ENCODE measurements around the gene CRELD1.

CRELD1 gene

DNA sequence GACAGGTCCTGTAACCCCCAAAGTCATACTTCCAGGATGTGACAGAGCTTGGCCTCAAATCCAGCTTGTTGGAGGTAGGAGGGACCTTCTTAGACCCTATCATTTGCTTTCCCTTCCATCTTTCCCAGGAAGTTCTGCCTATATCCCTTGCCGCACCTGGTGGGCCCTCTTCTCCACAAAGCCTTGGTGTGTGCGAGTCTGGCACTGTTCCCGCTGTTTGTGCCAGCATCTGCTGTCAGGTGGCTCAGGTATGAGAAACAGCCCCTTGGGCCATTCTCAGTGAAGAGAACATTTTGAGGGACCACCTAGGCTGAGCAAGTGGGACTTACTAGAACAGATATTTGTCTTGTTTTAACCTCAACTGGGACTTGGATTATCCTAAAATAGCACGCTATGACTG is 29.7 kb upstream of the CRELD1 start:
- no peak for DNase-seq

DNA sequence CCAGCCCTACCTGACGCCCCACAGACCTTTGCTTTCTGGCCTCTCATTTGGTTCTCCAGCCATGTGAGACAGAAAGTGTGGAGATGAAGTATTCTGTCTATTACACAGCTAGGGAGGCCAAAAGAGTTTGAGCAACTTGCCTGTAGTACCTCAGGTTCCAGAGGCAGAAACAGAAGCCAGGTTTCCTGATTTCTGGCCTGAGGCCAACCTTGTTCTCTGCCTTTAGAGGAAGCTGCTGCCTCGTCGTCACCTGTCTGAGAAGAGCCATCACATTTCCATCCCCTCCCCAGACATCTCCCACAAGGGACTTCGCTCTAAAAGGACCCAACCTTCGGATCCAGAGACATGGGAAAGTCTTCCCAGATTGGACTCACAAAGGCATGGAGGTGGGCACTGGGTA is 27.2 kb upstream of the CRELD1 start:
- DNase-seq, result no peak

DNA sequence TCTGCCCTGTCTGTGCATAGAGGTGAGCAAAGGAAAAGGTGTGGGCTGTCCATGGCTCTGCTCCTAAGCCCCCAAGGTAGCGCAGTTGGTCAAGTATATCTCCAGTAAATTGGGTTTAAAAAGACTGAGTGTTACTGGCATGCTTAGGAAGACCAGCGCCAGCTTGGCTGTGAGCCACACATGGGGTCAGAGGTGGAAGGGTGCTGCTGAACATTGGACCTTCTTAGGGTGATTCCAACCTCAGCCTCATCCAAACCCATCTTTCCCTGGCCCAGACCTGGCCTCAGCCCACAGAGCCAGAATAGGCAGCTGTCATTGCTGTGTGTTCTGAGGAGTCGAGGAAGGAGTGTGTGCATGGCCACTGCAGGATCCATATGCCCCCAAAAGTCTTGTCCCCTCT is 25.3 kb upstream of the CRELD1 start:
- no peak for DNase-seq

DNA sequence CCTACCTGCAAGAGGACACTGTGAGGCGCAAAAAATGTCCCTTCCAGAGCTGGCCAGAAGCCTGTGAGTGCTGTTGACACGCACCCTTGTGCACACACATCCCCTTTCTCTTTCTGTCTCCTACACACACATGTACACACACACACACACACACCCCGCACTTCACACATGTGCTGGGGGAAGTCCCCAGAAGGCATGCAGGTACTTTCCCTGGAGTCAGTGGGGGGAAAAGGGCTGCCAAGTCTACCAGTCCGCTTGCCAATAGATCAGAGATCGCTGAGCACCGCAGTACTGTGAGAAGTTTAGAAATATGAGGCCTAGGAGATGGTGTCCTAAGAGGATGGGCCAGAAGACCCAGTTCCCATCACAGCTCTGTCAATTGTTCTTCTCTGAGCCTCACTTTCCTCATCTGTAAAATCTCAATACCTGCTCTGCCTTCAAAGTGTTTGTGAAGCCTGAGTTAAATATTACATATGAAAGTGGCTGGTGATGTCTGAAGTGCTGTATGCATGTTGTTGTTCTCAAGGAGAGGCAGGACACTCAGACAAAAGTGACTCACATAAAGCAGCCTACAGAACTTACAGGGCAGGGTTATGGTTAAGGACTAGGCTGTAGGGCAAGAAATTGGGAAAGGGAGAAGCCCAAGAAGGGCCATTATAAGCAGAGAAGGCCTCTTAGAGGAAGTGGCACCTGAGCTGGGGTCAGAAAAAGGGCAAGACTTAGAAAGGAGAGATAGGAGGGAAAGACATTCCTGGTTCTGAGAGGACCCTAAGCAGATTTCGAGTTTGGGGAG is 24.2 kb upstream of the CRELD1 start:
- no peak for DNase-seq

DNA sequence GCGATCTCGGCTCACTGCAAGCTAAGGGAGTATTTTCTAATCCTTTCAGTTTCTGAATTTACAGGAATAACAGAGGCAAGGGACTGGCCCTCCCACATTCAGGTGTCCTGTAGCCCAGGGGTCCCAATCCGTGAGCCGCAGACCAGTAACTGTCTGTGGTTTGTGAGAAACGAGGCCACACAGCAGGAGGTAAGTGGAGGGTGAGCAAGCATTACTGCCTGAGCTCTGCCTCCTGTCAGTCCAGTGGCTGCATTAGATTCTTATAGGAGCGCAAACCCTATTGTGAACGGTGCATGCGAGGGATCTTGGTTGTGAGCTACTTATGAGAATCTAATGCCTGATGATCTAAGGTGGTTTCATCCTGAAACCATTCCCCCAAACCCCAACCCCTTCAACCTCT is 21.8 kb upstream of the CRELD1 start:
- DNase-seq, result no peak

- DNase-seq, result no peak
Measured at GRCh38 chr3:9912294-9912935, 21.2 kb upstream of the CRELD1 start.

DNA sequence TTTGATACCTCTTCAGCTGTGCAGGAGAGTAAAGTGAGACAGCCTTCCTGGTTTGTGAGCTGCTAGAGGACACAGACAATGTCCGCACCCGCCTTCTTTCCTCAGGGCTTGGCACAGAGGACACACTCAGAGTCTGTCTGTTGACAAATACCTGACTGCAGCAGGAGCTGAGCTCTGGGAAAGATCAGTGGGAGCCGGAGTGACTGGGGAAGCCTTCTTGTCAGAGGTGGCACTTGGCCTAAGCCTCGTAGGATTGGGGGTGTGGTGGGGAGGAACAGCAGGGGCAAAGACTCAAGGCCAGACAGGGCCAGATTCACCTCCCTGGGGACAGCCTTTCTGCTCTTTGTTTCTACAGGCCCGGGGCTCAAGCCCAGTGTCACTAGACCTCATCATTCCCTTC is 20.0 kb upstream of the CRELD1 start:
- DNase-seq, result no peak

DNA sequence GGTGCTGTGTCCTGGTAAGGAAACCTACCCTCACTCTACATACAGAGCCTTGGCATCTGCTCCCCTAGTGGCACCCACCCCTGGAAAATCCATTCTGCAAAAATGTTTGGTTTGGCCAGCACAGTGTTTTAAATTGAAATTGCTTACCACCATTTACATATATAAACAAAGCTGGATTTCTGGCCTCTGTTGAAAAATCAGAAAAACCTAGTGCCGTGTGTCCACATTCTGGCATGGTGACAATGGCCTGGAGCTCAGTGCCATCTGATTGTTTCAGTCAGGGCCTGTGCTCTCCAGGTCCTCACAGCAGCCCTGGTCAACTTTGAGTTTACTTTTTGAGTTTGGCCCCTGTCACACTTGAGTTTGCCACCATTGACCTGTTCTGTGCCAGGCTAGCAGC is 19.6 kb upstream of the CRELD1 start:
- no peak for DNase-seq

GRCh38 chr3:9914559-9915253 is 18.9 kb upstream of the CRELD1 start:
- DNase-seq, result no peak

DNA sequence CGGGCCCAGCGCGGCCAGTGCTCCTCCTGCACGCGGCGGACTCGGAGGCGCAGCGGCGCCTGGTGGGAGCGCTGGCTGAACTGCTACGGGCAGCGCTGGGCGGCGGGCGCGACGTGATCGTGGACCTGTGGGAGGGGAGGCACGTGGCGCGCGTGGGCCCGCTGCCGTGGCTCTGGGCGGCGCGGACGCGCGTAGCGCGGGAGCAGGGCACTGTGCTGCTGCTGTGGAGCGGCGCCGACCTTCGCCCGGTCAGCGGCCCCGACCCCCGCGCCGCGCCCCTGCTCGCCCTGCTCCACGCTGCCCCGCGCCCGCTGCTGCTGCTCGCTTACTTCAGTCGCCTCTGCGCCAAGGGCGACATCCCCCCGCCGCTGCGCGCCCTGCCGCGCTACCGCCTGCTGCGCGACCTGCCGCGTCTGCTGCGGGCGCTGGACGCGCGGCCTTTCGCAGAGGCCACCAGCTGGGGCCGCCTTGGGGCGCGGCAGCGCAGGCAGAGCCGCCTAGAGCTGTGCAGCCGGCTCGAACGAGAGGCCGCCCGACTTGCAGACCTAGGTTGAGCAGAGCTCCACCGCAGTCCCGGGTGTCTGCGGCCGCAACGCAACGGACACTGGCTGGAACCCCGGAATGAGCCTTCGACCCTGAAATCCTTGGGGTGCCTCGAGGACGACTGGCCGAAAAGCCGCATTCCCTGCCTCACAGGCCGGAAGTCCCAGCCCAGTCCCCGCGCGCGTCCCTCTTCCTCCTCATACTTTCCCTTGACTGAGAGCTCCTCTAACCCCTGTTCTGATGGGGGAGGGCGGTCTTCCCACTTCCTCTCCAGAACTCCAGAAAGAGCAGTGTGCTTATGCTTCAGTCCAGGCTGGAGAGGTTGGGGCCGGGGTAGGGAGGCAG is 18.1 kb upstream of the CRELD1 start:
- DNase-seq, result no peak

DNA sequence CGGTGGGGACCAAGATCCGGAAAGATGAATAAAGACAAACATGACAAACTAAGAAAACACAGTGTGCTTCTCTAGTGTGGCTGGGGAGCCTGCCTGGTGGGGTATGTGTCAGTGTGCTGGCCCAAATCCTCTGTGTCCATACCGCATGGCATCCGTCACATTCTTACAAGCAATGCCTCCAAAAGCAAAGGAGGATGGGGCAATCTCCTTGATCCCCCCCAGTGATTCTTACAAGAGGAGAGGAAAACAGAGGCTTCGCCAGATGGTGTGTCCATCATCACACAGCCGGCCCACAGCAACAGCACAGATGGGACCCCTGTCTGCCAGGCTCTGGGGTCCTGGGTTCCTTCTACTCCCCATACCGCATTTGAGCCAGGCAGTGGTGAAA is 17.3 kb upstream of the CRELD1 start:
- DNase-seq, result no peak

GRCh38 chr3:9916734-9917680 is 16.6 kb upstream of the CRELD1 start, which contains the start of gene IL17RC:
Gene IL17RC (plus strand): TSS chr3:9917098. CDS start chr3:9917316, 218 bp downstream.
- no peak for DNase-seq

- DNase-seq, result no peak
Measured at GRCh38 chr3:9917820-9918219, 15.8 kb upstream of the CRELD1 start.

DNA sequence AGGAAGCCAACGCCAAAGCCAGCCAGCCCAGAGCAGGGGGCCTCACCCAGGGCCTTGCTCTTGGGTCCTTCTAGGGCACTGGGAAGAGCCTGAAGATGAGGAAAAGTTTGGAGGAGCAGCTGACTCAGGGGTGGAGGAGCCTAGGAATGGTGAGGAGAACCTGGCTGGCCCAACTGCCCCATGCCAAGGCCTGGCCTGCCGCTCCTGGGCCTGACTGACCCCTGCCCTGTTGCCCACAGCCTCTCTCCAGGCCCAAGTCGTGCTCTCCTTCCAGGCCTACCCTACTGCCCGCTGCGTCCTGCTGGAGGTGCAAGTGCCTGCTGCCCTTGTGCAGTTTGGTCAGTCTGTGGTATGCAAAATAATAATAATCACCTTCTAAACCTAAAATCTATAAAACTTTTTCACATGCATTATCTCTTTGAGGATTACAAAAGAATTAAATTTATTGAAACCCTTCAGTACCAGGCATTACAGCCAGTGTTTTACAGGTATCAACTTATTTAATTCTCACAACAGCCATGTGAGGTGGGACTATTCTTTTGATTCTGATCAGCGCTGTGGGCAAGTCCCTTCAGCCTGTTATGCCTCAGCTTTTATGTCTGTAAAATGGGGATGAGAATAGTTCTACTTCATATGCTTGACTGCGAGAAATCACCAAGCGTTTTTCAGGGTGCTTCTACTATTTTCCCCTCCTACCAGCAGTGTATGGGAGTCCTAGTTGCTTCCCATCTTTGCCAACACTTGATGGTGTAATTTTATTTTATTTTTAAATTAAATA is 15.2 kb upstream of the CRELD1 start:
- no peak for DNase-seq

- DNase-seq, result no peak
Measured at GRCh38 chr3:9928158-9928557, 5.5 kb upstream of the CRELD1 start.

- DNase-seq, result no peak
Measured at GRCh38 chr3:9930804-9931418, 2.7 kb upstream of the CRELD1 start.

- no peak for DNase-seq
Measured at GRCh38 chr3:9932535-9932842, 1.1 kb upstream of the CRELD1 start.

- DNase-seq, result peak; percentile 80 to 84 (median 82)
Measured at GRCh38 chr3:9932843-9933560, 632 bp upstream of the CRELD1 start.

- DNase-seq, result no peak
Measured at GRCh38 chr3:9934235-9934621, 594 bp downstream of the CRELD1 start.

GRCh38 chr3:9934993-9935392 is 1.4 kb downstream of the CRELD1 start:
- DNase-seq, result no peak

Measured in activated CD4-positive, CD25-positive, alpha-beta regulatory T cell (primary cell).